Glomerular visceral epithelial cell (primary cell): ENCODE results near the gene ZNF219.

Experiments
- DNase-seq: peaks from one replicate; pipeline ENCODE4 v3.0.0-alpha.2; 2016; ENCODE audit errors: extremely low spot score

Gene ZNF219

GRCh38 chr14:21102521-21103410, 4.3 kb upstream of the ZNF219 start:
- no peak for DNase-seq

DNA sequence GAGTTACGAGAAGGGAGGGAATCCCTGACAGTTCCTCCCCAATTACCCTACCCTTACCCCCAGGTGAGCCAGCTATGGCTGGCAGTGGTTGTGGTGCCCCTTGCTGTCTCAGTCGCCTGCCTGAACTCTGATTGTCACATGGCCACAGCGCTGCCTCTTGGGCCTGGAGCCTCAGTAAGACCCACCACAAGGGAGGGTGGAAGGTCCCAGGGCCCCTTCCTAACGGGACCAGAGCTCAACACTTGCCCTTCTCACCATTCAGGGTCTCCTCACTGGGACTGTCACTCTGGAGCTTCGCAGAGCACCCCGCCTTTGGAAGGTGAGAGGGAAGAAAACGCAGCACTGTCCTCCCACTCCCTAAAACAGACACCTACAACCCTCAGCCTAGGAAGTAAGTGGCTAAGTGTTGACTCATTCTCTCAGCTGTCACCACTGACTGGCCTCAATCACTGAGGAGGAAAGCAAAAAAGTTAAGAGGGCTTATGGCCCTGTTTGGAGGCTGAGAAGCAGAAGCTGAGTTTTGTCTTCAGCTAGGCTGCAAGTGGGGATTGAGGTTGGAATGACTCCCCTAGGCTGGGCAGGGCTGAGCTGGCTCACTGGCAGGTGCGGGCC, 3.5 kb upstream of the ZNF219 start:
- no peak for DNase-seq

- no peak for DNase-seq
Measured at GRCh38 chr14:21100931-21101330, 2.5 kb upstream of the ZNF219 start, which contains the start of gene TMEM253. Gene TMEM253, plus strand, starts transcription at chr14:21101066. Its CDS starts 278 bp downstream, at chr14:21101344.

- no peak for DNase-seq
Measured at GRCh38 chr14:21099596-21099985, 1.1 kb upstream of the ZNF219 start.

DNA sequence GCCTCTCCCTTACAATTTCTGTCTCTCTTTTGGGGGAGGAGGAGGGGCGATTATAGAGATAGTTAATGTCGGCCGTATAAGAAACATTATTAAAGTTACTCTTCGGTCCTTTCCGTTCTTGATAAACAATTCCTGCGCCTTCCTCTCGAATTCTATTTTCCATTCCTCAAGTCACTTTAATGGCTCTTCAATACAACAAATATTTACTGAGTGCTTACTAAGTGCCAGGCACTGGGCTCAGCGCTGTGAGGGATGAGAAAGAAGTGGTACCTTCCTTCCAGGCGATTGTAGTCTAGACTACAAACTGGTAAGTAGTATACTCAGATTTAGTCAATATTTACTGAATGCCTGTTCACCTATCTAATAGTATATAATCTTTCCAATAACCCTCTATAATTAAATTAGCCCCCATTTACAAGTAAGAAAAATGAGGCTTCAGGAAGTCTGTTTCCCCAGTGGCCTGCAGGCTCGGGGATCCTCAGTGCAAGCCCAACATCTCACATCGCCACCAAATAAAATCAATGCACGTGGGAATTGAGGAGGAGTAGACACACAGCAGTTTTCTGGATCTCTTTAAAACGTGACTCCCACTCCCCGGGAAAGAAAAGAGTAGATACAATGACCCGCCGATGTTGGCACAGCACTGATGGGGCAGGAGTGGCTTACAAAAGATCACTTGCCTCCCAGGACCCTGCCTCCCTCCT, 589 bp upstream of the ZNF219 start:
- no peak for DNase-seq

- no peak for DNase-seq
Measured at GRCh38 chr14:21097636-21098075, 799 bp downstream of the ZNF219 start.

DNA sequence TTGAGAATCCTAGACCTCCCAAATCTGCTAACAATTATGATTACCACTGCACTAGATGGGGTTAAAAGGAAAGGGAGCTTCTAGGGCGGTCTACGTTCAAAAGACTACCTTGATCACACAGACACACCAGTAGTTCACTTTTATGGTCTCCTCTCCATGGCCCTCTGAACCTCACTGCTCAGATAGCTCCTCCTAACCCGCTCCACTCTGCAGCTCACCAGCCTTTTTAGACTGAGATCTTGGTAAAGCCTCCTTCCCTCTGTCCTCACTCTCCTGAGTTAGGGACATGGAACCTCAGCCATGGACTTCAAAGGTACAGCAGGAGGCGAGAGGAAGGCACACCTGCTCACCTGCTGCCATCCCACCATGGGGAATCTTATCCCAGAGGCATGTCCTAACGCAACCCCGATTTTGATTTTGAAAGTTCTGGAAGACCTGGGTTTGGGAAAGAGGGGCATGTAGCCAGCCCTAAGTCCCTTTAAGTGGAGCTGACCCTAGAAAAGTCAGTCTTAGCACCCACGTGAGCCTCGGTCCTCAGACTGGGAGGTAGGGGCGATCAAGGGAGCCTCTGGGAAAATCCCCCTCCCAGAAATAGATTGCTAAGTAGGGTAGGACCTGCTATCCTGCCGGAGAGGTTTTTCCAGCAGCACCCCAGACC, 1.3 kb downstream of the ZNF219 start:
- DNase-seq = no peak

- no peak for DNase-seq
Measured at GRCh38 chr14:21096438-21096837, 2.0 kb downstream of the ZNF219 start.

DNA sequence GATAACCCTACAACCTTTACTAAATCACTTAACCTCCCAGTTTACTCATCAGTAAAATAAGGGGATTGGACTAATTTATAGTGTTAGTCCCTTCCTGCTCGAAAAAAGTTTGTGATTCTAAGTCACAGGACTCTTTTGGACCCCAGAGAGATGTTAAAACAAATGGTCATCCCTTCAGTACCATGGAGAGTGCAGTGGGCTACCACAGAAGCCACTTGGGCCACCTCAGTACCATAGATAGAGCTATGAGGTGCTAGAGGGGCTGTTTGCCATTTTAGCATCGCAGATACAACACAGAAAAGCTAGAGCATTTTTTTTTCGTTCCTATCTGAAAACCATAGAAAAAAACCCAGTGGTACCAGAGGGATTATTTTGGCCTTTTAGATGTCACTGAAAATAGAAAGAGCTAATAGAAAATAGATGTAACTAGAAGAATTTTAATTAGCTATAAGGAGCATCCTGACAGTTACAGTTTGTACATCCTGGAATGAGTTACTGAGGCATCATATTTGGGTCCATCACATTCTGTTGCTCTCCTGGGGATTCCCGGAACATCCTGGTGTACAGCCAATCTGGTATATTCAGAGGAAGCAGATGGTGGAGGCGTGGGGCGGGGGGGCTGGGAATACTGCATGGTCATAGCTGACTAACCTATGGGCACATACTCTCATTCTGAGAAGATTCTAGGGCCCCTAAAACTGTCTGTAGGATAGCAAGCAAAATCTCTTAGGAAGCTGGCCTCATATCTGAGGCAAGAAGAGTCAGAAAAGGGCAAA, 2.8 kb downstream of the ZNF219 start:
- peak; percentile 51 for DNase-seq

- DNase-seq = peak; percentile 81
Measured at GRCh38 chr14:21093769-21094681, 4.4 kb downstream of the ZNF219 start.

DNA sequence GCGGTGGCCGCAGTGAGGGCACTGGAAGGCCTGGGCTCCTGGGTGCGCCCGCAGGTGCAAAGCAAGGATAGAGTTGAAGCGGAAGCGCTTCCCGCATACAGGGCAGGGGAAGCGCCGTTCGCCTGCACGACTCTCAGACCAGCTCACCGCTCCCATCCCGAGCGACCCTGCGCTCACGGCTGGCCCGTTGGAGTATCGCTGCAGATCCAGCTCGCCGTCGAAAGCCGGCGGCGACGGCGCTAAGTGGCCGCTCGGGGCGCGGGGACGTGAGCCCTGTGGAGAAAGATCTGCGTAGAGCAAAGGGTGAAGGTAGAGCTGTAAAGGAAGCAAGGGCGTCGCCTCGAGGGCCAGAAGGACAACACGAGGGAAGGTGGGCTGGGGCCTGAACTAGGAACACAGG, 5.4 kb downstream of the ZNF219 start:
- DNase-seq = no peak

GRCh38 chr14:21092273-21093011, 6.0 kb downstream of the ZNF219 start:
- DNase-seq = peak; percentile 87

GRCh38 chr14:21091821-21092272, 6.6 kb downstream of the ZNF219 start:
- no peak for DNase-seq

GRCh38 chr14:21090940-21091663, 7.4 kb downstream of the ZNF219 start:
- DNase-seq = no peak

- no peak for DNase-seq
Measured at GRCh38 chr14:21090194-21090939, 8.1 kb downstream of the ZNF219 start.

DNA sequence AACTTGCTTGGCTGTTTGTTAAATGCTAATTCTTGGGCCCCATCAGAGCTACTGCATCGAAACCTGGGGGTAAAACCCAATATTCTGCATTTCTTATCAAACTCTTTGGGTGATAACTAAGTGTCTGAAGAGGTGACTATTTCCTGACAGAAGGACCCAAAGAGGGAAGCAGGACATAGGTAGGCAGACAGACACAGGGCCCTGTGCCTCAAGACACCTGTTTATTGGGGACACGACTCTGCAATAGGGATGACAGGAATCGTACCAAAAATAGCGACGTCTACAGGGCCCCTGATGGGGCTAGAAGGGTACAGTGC, 8.6 kb downstream of the ZNF219 start:
- DNase-seq = no peak

GRCh38 chr14:21089271-21089670, 9.2 kb downstream of the ZNF219 start:
- no peak for DNase-seq

GRCh38 chr14:21088687-21089086, 9.8 kb downstream of the ZNF219 start:
- DNase-seq = no peak
